B cell (primary cell): ENCODE measurements around the gene MAP2K5. TPM values are rescaled to one million over a fixed set of nuclear protein-coding genes. Genes with fewer than 3 reads are reported as not detected.

Source experiments
- ATAC-seq: fragments of 200-7000 bp; cut with Tn5 transposase; one replicate; pipeline ENCODE4 v1.10.0; 2021; ENCODE audit warnings: low read depth, mild to moderate bottlenecking, moderate number of reproducible peaks, moderate library complexity
- CTCF ChIA-PET: fragments of 350-600 bp; sonication (Branson Sonifier 250); formaldehyde crosslinking; loops from one replicate; lab custom pipeline; 2021; ENCODE audit warnings: antibody characterized with exemption, inconsistent platforms; lab: Charles Lee
- POLR2A ChIA-PET: fragments of 350-600 bp; sonication (Branson Sonifier 250); formaldehyde crosslinking; loops from one replicate; lab custom pipeline; 2021; ENCODE audit warnings: antibody characterized with exemption; lab: Charles Lee
- DNase-seq: peaks from one replicate; pipeline ENCODE4 v3.0.0; 2013
- H2AFZ ChIP-seq: 2 replicates; pipeline ENCODE4 v1.6.1; 2012; ENCODE audit warnings: mild to moderate bottlenecking, low read depth, low read length; ENCODE audit not compliant: insufficient read depth, poor library complexity, severe bottlenecking
- H3K27ac ChIP-seq, 2 donors: 1 replicate in 1 of 2; 2 replicates in 1 of 2; pipeline ENCODE4 v1.5.1; 2012 to 2013; ENCODE audit warnings: low read length in 2 of 2, mild to moderate bottlenecking in 2 of 2, moderate library complexity in 1 of 2
- H3K27me3 ChIP-seq, 4 experiments: fragments of 200-600 bp in 1 of 4; sonication (generic) in 1 of 4; replicated peaks in 1 of 4; 1 replicate in 2 of 4; 2 replicates in 2 of 4; pipeline versions ENCODE4 v1.6.1 to v1.7.0; 2013 to 2016; ENCODE audit warnings: low read length in 3 of 4, mild to moderate bottlenecking in 2 of 4, mixed read lengths in 1 of 4, moderate library complexity in 1 of 4; ENCODE audit not compliant: insufficient read depth in 4 of 4, control insufficient read depth in 3 of 4; ENCODE audit errors: control extremely low read depth in 1 of 4
- H3K36me3 ChIP-seq, 2 experiments: replicated peaks in 1 of 2; 1 replicate in 1 of 2; 2 replicates in 1 of 2; pipeline versions ENCODE4 v1.6.1 to v1.7.1; 2013; ENCODE audit warnings: low read length in 1 of 2; ENCODE audit not compliant: insufficient read depth in 2 of 2, control insufficient read depth in 1 of 2; ENCODE audit errors: control extremely low read depth in 1 of 2, extremely low read depth in 1 of 2
- H3K4me1 ChIP-seq, 2 donors: fragments of 200-600 bp in 1 of 2; sonication (generic) in 1 of 2; 1 replicate in 1 of 2; 2 replicates in 1 of 2; pipeline versions ENCODE4 v1.5.1 to v1.6.1; 2013 to 2017; ENCODE audit warnings: low read length in 2 of 2; ENCODE audit not compliant: control insufficient read depth in 2 of 2, insufficient read depth in 2 of 2
- H3K4me2 ChIP-seq: replicated peaks from 2 replicates; pipeline ENCODE3; 2012; ENCODE audit warnings: mild to moderate bottlenecking, low read depth, low read length; ENCODE audit not compliant: poor library complexity, severe bottlenecking
- H3K4me3 ChIP-seq, 5 experiments: fragments of 200-600 bp in 1 of 5; sonication (generic) in 1 of 5; 1 replicate in 3 of 5; 2 replicates in 2 of 5; pipeline versions ENCODE4 v1.5.1 to v1.7.0; 2011 to 2016; ENCODE audit warnings: low read length in 4 of 5, mild to moderate bottlenecking in 4 of 5, low read depth in 2 of 5, control low read depth in 1 of 5, moderate library complexity in 1 of 5; ENCODE audit not compliant: insufficient read depth in 1 of 5; ENCODE audit errors: control extremely low read depth in 1 of 5, extremely low read depth in 1 of 5
- H3K79me2 ChIP-seq: fragments of 200-600 bp; sonication (generic); one replicate; pipeline ENCODE4 v1.6.0; 2016; ENCODE audit warnings: low read length; ENCODE audit not compliant: control insufficient read depth, insufficient read depth
- H3K9ac ChIP-seq: fragments of 200-600 bp; sonication (generic); 2 replicates; pipeline ENCODE4 v1.6.1; 2017; ENCODE audit warnings: mild to moderate bottlenecking, low read length, moderate library complexity
- H3K9me3 ChIP-seq, 3 donors: one replicate each; pipeline versions ENCODE4 v1.6.1 to v1.7.1; 2013; ENCODE audit warnings: low read length in 2 of 3; ENCODE audit not compliant: control insufficient read depth in 2 of 3, insufficient read depth in 1 of 3; ENCODE audit errors: control extremely low read depth in 1 of 3
- H4K20me1 ChIP-seq: 2 replicates; pipeline ENCODE4 v1.6.0; 2012; ENCODE audit warnings: mild to moderate bottlenecking, low read length; ENCODE audit not compliant: insufficient read depth, control insufficient read depth, poor library complexity, severe bottlenecking
- H3K27ac Mint-ChIP-seq: one replicate; pipeline ENCODE4 v1.8.0; 2021; ENCODE audit warnings: mixed read lengths
- H3K27me3 Mint-ChIP-seq: one replicate; pipeline ENCODE4 v1.8.0; 2021; ENCODE audit warnings: mixed read lengths
- H3K4me1 Mint-ChIP-seq: one replicate; pipeline ENCODE4 v1.8.0; 2021; ENCODE audit warnings: mixed read lengths
- H3K4me3 Mint-ChIP-seq: one replicate; pipeline ENCODE4 v1.8.0; 2021; ENCODE audit warnings: mixed read lengths
- H3K9me3 Mint-ChIP-seq: one replicate; pipeline ENCODE4 v1.8.0; 2022; ENCODE audit warnings: mixed read lengths; ENCODE audit not compliant: insufficient read depth
- EZH2 ChIP-seq: IDR thresholded peaks from 2 replicates; pipeline ENCODE4 v1.6.1; 2012; ENCODE audit warnings: borderline replicate concordance, low read depth, mild to moderate bottlenecking, moderate library complexity, low read length; ENCODE audit not compliant: insufficient read depth, poor library complexity, severe bottlenecking
- WGBS: methylation state at CpG from one replicate; pipeline ENCODE4 v1.1.5; 2013; ENCODE audit warnings: missing lambda C conversion rate; ENCODE audit not compliant: insufficient coverage; 5-methylcytosine and 5-hydroxymethylcytosine counted together
- intact Hi-C: fragments of 100-400 bp; cut with micrococcal nuclease; formaldehyde crosslinking; loops from one replicate; pipeline ENCODE4 v1.10.0; 2022
- polyA plus RNA-seq: library from polyadenylated mRNA; depleted of rRNA; stranded (reverse); fragments of >200 nt; gene quantifications from 2 replicates; pipeline ENCODE4 v1.2.3, GENCODE V29; 2012
- total RNA-seq, 2 donors: library from RNA; stranded (reverse); fragments of 120-200 nt in 1 of 2; gene quantifications; 1 replicate in 1 of 2; 2 replicates in 1 of 2; pipeline versions ENCODE4 v1.2.3 to v1.2.4, GENCODE V29; 2013 to 2022
- TF ChIP-seq, protein P1 (sequence below): fragments of 200-600 bp; IDR thresholded peaks from one replicate; pipeline ENCODE4 v1.8.0; 2022; ENCODE audit warnings: antibody characterized with exemption, mild to moderate bottlenecking

The MAP2K5 gene
- total and polyA plus RNA-seq, 2 donors (not counting 1 experiment from before 2014, with no cell fraction given), result 11.1 to 40.0 TPM

DNA sequence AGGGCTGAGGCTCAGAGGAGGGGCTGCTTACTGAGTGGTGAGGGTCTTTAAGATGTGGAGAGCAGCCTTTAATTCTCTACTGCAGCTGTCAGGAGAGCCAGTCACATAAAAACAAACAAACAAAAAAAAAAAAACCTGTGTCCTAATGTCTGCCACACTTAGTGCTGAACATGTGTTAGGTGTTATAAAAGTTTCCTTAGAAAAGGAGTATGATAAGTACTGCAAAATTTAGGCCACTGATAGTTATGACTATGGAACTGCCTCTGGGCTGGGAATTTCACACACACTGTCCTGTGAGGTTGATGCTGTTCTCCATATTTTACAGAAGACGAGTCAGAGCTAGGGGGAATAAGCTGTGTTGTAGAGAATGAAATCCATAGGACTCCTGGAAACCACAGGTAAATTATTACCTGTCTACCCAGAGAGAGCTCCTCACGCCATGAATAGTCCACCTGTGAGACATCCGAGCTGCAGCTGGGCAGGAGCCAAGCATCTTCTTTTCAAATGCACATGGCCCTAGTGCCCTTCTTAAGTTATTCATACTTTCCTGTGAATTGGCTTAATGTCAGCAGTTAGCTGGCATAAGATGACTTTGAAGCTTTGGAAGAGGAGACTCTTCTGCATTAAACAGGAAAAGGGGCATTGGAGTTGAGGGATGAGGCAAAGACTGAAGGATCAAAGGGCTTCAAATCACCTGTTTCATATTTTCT is 248.3 kb downstream of the MAP2K5 start:
- Histone ChIP-seq H3K4me3 (no peak overlapping the region), H2AFZ (no peak overlapping the region), H3K4me1 (peaks cover 5 to 8% of the 10 kb centered on the region in 2 donors), H3K9me3 (peaks cover 2 to 3% (median 3%) of the 10 kb centered on the region in 3 donors), H4K20me1 (no peaks in the 10 kb centered on the region), H3K27me3 (no peaks in the 10 kb centered on the region), H3K4me2 (no peak overlapping the region), H3K9ac (no peak overlapping the region), H3K36me3 (no peaks in the 10 kb centered on the region), H3K79me2 (no peaks in the 10 kb centered on the region), H3K27ac (no peak overlapping the region)
- intact Hi-C loops, result no loop called here
- Mint-ChIP-seq H3K9me3 (peaks cover 3% of the 10 kb centered on the region), H3K27ac (no peak overlapping the region), H3K4me3 (no peak overlapping the region), H3K27me3 (no peaks in the 10 kb centered on the region), H3K4me1 (peaks cover 15% of the 10 kb centered on the region)
- TF ChIP-seq EZH2, result no peak
- TF ChIP-seq, protein P1, sequence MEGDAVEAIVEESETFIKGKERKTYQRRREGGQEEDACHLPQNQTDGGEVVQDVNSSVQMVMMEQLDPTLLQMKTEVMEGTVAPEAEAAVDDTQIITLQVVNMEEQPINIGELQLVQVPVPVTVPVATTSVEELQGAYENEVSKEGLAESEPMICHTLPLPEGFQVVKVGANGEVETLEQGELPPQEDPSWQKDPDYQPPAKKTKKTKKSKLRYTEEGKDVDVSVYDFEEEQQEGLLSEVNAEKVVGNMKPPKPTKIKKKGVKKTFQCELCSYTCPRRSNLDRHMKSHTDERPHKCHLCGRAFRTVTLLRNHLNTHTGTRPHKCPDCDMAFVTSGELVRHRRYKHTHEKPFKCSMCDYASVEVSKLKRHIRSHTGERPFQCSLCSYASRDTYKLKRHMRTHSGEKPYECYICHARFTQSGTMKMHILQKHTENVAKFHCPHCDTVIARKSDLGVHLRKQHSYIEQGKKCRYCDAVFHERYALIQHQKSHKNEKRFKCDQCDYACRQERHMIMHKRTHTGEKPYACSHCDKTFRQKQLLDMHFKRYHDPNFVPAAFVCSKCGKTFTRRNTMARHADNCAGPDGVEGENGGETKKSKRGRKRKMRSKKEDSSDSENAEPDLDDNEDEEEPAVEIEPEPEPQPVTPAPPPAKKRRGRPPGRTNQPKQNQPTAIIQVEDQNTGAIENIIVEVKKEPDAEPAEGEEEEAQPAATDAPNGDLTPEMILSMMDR, result no peak
- no peak for ATAC-seq
- DNase-seq, result no peak
- ChIA-PET POLR2A (no interaction called here), CTCF (no interaction called here)
- WGBS, result 100% methylated on average over 2 of the region's 3 CpGs

DNA sequence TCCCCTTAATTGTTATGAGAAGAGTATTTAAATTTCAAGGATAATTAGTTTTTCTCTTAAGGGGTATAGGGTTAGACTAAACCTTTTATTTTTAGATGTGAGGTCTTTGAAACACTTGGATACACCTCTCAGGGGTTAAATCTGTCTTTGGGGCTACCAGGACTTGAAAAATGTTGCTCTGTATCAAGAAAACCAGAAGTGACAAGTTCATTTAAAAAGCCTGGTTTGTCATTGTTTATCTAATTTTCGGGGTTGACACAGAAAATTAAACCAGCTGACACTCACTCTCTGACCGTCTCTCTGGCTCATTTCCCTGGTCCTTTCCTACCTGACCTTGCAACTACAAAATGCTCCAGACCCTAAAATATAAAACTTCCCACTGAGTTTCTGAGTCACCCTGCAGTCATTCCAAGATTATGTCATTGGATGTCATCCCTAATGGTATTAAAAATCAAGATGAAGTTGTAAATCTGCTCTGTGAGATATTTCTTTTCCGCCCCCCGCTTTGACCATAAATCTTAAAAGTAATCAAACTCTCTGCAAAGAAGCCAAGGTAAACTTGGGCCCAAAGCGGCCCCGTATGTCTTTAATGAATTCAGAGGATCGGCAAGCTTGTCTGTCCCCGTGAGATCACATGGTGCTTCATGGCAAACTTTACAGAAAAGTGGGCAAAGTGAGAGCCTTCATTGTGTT is 249.9 kb downstream of the MAP2K5 start:
- ChIA-PET CTCF (interaction anchor here (1.6 to 2.4 kb wide), 2 partner anchors 9 to 335 kb away, joined by 4 to 12 read pairs; no protein-coding TSS in a partner anchor), POLR2A (no interaction called here)
- Mint-ChIP-seq H3K4me3 (no peak overlapping the region), H3K4me1 (peaks cover 5% of the 10 kb centered on the region), H3K27ac (no peak overlapping the region), H3K27me3 (no peaks in the 10 kb centered on the region), H3K9me3 (peaks cover 3% of the 10 kb centered on the region)
- Histone ChIP-seq H3K4me1 (peaks cover 0 to 5% of the 10 kb centered on the region in 2 donors), H2AFZ (no peak overlapping the region), H3K9ac (no peak overlapping the region), H3K36me3 (no peaks in the 10 kb centered on the region), H3K27ac (no peak overlapping the region), H3K4me3 (no peak overlapping the region), H3K9me3 (peaks cover 2 to 3% (median 3%) of the 10 kb centered on the region in 3 donors), H4K20me1 (no peaks in the 10 kb centered on the region), H3K79me2 (no peaks in the 10 kb centered on the region), H3K27me3 (no peaks in the 10 kb centered on the region), H3K4me2 (no peak overlapping the region)
- TF ChIP-seq EZH2, result no peak
- TF ChIP-seq, protein P1, result no peak
- ATAC-seq (no peak), DNase-seq (no peak)
- intact Hi-C loops, result no loop called here
- 100% methylated on average over 2 of the region's 8 CpGs for WGBS
